Erythroblast (primary cell): ENCODE results near the gene CFAP410.

Experiments used
- DNase-seq, 2 experiments: peaks; one replicate each; lab custom pipeline; 2025; lab: John Stamatoyannopoulos, UW
- GATA1 ChIP-seq: IDR thresholded peaks from 2 replicates; pipeline ENCODE4 v1.6.1; 2011; ENCODE audit warnings: low read depth, mild to moderate bottlenecking, control low read depth, low read length, moderate library complexity
- POLR2A ChIP-seq: IDR thresholded peaks from 2 replicates; pipeline ENCODE4 v1.6.1; 2011; ENCODE audit warnings: mild to moderate bottlenecking, low read length

Gene CFAP410

GRCh38 chr21:44317241-44317782 lies 21.9 kb downstream of the CFAP410 start:
- no peak for TF ChIP-seq GATA1
- no peak for TF ChIP-seq POLR2A
- no peak for DNase-seq

DNA sequence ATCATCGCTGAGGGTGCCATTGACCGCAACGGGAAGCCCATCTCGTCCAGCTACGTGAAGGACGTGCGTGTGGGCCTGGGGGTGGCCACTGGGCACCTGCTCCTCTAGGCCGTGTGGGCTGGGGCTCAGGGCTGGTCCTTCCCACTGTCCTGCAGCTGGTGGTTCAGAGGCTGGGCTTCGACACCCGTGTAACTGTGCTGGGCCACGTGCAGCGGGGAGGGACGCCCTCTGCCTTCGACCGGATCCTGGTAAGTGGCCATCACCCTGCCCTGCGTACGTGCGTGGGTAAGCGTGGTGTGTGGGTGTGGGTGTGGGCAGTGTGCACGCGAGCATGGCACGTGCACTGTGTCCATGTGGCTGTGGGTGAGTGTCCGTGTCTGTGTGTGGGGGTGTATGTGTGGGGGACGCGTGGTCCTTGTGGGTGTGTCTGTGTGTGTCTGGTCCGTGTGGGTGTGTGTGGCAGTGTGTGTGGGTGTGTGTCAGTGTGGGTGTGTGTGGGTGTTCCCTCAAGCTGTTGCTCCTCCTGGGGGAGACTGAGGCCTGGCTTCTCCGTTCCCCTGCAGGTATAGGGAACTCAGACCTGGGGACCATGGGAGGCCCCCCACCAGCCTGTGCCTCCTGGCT lies 22.8 kb downstream of the CFAP410 start:
- DNase-seq: no peak
- TF ChIP-seq POLR2A: no peak
- TF ChIP-seq GATA1: no peak

DNA sequence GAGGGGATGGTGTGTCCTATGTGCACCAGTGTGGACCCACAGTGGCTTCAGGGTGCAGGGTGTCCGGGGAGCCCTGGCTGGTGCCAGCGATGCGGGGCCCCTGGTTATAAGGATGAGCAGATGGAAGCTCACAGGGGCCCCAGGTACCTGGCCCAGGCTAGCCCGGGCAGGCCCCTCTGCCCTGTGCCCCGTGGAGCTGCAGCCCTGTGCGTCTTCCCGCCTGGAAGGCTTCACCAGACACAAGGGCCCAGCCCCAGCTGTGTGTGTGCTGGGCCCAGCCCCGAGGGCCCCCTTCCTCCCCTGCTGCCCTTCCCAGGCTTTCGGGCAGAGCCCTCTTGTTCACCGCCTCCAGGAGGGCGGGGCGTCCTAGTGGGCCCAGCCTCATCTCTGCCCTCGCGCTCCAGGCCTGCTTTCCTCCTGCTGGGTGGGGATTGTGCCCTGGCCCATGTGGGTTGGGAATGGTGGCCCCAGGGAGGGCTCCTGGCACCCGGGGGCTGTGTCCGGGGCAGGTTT lies 23.4 kb downstream of the CFAP410 start:
- DNase-seq: no peak
- TF ChIP-seq GATA1 (no peak), POLR2A (no peak)

DNA sequence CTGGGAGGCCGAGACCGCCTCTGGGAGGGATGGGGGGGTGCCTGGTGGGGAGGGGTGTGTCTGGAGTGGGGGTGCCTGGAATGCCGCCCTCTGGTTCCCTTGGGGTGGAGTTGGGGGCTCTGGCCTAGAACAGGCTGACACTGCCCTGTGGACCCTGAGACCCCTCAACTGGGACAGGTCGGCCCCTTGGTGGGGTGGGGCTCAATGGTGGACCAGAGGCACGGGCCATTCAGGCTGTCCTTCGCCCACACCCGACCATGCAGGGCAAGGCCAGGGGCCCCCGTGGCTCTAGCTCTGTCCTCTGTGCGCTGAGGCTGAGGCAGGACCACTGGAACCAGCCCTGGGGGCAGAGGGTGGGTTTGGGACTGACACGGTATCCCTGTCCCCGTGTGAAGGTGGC lies 24.6 kb downstream of the CFAP410 start:
- no peak for DNase-seq
- TF ChIP-seq POLR2A (no peak), GATA1 (no peak)

GRCh38 chr21:44314128-44314527 lies 25.1 kb downstream of the CFAP410 start:
- TF ChIP-seq GATA1 (no peak), POLR2A (no peak)
- DNase-seq: no peak

- DNase-seq: no peak
- no peak for TF ChIP-seq GATA1
Observed at GRCh38 chr21:44313451-44313850, 25.7 kb downstream of the CFAP410 start.

GRCh38 chr21:44312716-44313115 lies 26.5 kb downstream of the CFAP410 start:
- DNase-seq: no peak
- TF ChIP-seq GATA1 (no peak), POLR2A (no peak)

DNA sequence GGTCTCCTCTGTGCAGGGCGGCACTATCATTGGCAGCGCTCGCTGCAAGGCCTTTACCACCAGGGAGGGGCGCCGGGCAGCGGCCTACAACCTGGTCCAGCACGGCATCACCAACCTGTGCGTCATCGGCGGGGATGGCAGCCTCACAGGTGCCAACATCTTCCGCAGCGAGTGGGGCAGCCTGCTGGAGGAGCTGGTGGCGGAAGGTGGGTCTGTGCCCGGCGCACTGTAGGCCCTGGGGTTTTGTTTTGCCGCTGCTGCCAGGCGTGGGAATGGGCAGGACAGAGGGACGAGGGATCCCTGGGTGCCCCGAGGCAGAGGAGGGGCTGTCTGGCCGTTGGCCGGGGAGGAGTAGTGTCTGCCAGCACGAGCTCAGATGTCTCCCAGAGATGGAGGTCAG lies 27.1 kb downstream of the CFAP410 start:
- TF ChIP-seq GATA1: no peak
- DNase-seq: no peak

DNA sequence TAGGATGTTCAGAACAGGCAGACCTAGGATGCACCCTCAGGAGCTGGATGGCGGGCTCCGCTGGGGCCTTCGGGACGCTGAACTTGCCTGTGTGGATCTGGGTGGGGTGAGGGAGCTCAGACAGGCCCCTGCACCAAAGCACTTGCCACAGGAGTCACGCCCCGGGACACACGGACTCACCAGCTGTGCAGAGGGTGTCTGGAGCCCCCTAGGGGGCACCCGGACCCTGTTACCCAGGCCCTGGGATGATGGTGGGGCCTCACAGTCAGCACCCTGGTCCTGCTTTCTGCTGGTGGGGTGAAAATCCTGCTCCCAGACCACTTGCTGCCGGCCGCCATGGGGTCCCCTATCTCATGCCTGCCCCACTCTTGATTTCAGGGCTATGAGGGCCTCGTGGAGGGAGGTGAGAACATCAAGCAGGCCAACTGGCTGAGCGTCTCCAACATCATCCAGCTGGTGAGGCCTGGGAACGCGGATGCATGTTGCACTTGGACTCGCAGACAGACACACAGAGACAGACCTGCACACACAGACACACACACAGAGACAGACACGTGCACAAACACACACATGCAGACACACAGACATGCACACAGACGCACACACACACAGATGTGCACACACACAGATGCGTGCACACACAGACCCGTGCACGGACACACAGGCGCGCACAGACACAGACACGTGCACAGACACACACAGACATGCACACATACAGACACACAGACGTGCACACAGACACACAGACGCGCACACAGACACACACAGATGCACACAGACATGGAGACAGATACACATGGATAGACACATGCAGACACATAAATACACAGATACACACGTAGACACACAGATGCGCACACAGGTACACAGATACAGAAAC lies 28.3 kb downstream of the CFAP410 start:
- TF ChIP-seq POLR2A (no peak), GATA1 (no peak)
- DNase-seq: no peak

DNA sequence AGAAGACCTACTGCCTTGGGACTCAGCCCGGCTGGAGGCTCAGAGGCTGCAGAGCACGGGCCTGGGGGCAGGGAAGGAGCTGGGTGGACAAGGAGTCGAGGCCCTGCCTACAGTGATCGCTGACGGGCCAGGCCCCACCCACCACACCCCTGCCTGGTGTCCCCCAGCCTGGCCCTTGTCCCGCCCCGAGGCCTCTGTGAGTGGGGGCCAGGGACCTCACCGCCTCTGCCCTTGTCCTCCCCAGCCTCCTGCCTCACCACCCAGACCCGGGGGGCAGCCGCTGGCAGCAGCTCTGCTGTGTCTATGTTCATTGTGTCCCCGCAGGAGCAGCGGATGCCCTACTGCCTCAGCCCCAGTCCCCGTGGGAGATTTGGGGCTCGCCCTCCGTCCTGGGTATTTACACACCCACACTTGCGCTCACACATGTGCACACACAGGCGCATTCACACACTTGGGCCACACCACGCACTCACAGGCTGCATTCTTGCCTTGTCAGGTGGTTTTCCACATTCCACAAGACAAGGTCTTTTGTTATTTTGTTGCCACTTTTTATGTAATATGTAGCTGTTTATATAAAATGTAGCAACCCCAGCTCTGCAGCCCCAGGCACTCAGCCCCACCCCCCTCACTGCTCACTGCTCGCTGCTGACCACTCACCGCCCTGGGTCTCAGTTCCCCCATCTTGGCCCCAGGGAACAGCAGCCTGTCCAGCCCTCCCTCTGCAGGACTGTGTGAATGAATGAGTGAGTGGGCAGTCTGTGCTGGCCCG lies 32.1 kb downstream of the CFAP410 start:
- TF ChIP-seq POLR2A: no peak
- no peak for TF ChIP-seq GATA1
- no peak for DNase-seq

GRCh38 chr21:44305691-44306090 lies 33.5 kb downstream of the CFAP410 start:
- no peak for DNase-seq
- TF ChIP-seq POLR2A (no peak), GATA1 (no peak)

DNA sequence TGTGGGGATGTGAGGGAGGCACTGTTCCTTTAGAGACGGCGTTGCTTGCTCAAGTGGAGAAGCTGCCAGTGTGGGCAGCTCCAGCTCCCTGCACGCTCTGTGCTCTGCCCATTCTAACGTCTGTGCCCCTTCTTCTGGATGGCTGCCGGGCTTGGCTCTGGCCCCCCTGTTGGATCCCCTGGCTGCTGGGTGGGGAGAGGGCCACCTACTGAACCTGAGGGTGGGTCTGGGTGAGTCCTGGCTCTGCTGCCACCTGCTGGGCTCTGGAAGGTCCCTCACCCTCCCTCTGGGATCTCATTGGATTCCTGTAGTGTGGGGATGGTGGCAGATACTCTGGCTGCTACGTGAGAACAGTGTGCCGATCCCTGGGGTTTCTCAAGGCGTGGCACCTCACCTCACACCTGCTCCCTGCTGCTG lies 34.3 kb downstream of the CFAP410 start:
- DNase-seq: peak; percentile 33 to 53
- TF ChIP-seq POLR2A (no peak), GATA1 (no peak)

DNA sequence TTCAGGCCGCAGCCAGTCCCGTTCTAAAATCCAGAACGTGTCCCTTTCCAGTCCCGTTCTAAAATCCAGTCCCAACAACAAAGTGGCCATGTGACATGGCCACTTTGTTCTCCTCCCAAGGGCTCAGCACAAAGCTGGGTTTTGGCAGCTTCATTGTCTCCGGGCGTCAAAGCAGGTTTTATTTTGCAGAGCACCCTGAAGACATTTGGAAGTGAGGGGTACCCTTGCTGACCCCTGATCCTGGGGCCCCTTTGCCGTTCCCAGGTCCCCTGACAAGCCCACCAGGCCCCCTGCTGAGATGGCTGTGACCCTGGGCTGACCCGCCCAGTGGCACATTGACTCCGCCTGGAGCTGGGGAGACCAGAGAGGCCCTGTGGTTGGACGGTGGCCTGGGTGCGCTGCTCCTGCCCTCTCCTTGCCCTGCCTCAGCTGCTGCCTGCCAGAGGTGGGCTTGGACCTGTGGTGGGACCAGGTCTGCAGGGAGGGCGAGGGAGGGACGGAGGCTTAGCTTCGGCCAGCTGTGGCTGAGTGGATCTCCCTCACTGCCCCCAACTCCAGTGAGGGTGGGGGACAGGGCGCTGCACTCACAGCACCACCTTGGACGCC lies 35.1 kb downstream of the CFAP410 start:
- no peak for TF ChIP-seq GATA1
- no peak for TF ChIP-seq POLR2A
- no peak for DNase-seq

- TF ChIP-seq GATA1: no peak
- no peak for TF ChIP-seq POLR2A
- no peak for DNase-seq
Observed at GRCh38 chr21:44303490-44303981, 35.7 kb downstream of the CFAP410 start.

- DNase-seq: peak; percentile 20 to 32
Observed at GRCh38 chr21:44302573-44303401, 36.4 kb downstream of the CFAP410 start.
